NB4 (cell line): ENCODE results near the gene EEA1.

ENCODE experiments used
- MAX ChIP-seq: IDR thresholded peaks from 2 replicates; pipeline ENCODE4 v1.6.1; 2011; ENCODE audit warnings: low read depth, low read length
- POLR2A ChIP-seq: IDR thresholded peaks from 2 replicates; pipeline ENCODE4 v1.6.1; 2011; ENCODE audit warnings: mild to moderate bottlenecking; ENCODE audit not compliant: insufficient read length; ENCODE audit errors: extremely low read depth
- TF ChIP-seq, protein P1 (sequence below): IDR thresholded peaks from one replicate; pipeline ENCODE4 v1.5.1; 2012; ENCODE audit warnings: low read depth, low read length

DNA sequence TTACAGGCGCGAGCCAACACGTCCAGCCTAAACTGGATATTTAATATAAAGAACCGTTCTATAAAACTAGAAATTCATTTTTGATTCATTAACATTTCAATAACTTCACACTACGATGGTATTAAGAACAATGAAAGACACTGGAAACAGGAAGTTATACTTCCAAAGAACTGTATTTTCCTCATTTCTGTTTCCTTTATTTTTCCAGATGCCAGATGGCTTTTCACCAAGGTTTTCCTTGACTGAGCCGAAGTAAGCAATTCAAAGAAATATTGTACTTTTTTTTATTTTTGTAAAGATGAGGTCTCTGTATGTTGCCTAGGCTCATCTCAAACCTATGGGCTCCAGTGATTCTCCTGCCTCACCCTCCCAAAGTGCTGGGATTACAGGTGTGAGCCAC, 28.2 kb downstream of the EEA1 start:
- no peak for TF ChIP-seq MAX
- TF ChIP-seq, protein P1, sequence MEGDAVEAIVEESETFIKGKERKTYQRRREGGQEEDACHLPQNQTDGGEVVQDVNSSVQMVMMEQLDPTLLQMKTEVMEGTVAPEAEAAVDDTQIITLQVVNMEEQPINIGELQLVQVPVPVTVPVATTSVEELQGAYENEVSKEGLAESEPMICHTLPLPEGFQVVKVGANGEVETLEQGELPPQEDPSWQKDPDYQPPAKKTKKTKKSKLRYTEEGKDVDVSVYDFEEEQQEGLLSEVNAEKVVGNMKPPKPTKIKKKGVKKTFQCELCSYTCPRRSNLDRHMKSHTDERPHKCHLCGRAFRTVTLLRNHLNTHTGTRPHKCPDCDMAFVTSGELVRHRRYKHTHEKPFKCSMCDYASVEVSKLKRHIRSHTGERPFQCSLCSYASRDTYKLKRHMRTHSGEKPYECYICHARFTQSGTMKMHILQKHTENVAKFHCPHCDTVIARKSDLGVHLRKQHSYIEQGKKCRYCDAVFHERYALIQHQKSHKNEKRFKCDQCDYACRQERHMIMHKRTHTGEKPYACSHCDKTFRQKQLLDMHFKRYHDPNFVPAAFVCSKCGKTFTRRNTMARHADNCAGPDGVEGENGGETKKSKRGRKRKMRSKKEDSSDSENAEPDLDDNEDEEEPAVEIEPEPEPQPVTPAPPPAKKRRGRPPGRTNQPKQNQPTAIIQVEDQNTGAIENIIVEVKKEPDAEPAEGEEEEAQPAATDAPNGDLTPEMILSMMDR: no peak
- TF ChIP-seq POLR2A: no peak
